H9 (cell line): ENCODE data around the gene APOM. TPM values are rescaled to one million over a fixed set of nuclear protein-coding genes. Genes with fewer than 3 reads are reported as not detected.

Experiments used
- DNase-seq: peaks from one replicate; pipeline ENCODE4 v3.0.0-alpha.2; 2017
- H2AFZ ChIP-seq: one replicate; pipeline ENCODE4 v1.6.1; 2013; ENCODE audit warnings: mild to moderate bottlenecking, low read length, control low read depth, moderate library complexity
- H2AK5ac ChIP-seq: 2 replicates; pipeline ENCODE4 v1.6.1; 2013; ENCODE audit warnings: low read length, control low read depth, mixed read lengths; ENCODE audit not compliant: insufficient read length
- H2BK120ac ChIP-seq: one replicate; pipeline ENCODE4 v1.6.1; 2013; ENCODE audit warnings: low read depth, mild to moderate bottlenecking, low read length, control low read depth, inconsistent platforms; ENCODE audit not compliant: poor library complexity, severe bottlenecking
- H2BK12ac ChIP-seq: 2 replicates; pipeline ENCODE4 v1.6.1; 2013; ENCODE audit warnings: low read length, control low read depth, mixed read lengths, low read depth; ENCODE audit not compliant: insufficient read length
- H2BK15ac ChIP-seq: 2 replicates; pipeline ENCODE4 v1.6.1; 2013; ENCODE audit warnings: low read depth, low read length, control low read depth
- H2BK20ac ChIP-seq: one replicate; pipeline ENCODE4 v1.6.1; 2013; ENCODE audit warnings: low read depth, mild to moderate bottlenecking, low read length, control low read depth, inconsistent platforms; ENCODE audit not compliant: poor library complexity, severe bottlenecking
- H2BK5ac ChIP-seq: 2 replicates; pipeline ENCODE4 v1.6.1; 2013; ENCODE audit warnings: low read length, control low read depth, mixed read lengths; ENCODE audit not compliant: insufficient read length
- H3K14ac ChIP-seq: 2 replicates; pipeline ENCODE4 v1.6.1; 2013; ENCODE audit warnings: low read length, control low read depth; ENCODE audit not compliant: insufficient read depth
- H3K18ac ChIP-seq: 2 replicates; pipeline ENCODE4 v1.6.1; 2013; ENCODE audit warnings: low read depth, mild to moderate bottlenecking, mixed read lengths, low read length, control low read depth; ENCODE audit not compliant: insufficient read length
- H3K23ac ChIP-seq: 2 replicates; pipeline ENCODE4 v1.6.1; 2013; ENCODE audit warnings: low read length, control low read depth, mixed read lengths, low read depth; ENCODE audit not compliant: insufficient read length
- H3K23me2 ChIP-seq: 2 replicates; pipeline ENCODE4 v1.6.1; 2013; ENCODE audit warnings: low read depth, mild to moderate bottlenecking, mixed read lengths, low read length, control low read depth; ENCODE audit not compliant: insufficient read length, poor library complexity, severe bottlenecking
- H3K27ac ChIP-seq: 2 replicates; pipeline ENCODE4 v1.5.1; 2013; ENCODE audit warnings: low read length, control low read depth, mixed read lengths, low read depth; ENCODE audit not compliant: insufficient read length
- H3K27me3 ChIP-seq: 2 replicates; pipeline ENCODE4 v1.6.1; 2013; ENCODE audit warnings: low read length, control low read depth, inconsistent platforms; ENCODE audit not compliant: insufficient read depth
- H3K4ac ChIP-seq: 2 replicates; pipeline ENCODE4 v1.6.1; 2013; ENCODE audit warnings: low read depth, mild to moderate bottlenecking, control low read depth, inconsistent platforms, low read length, moderate library complexity
- H3K4me1 ChIP-seq: 2 replicates; pipeline ENCODE4 v1.6.1; 2013; ENCODE audit warnings: low read length, control low read depth, inconsistent platforms; ENCODE audit not compliant: insufficient read depth
- H3K4me2 ChIP-seq: 2 replicates; pipeline ENCODE4 v1.6.1; 2013; ENCODE audit warnings: low read length, control low read depth, mixed read lengths; ENCODE audit not compliant: insufficient read length, insufficient read depth
- H3K56ac ChIP-seq: 2 replicates; pipeline ENCODE4 v1.6.1; 2013; ENCODE audit warnings: low read depth, mild to moderate bottlenecking, mixed read lengths, low read length, control low read depth; ENCODE audit not compliant: insufficient read length
- H3K79me1 ChIP-seq: 2 replicates; pipeline ENCODE4 v1.6.1; 2013; ENCODE audit warnings: low read depth, mild to moderate bottlenecking, moderate library complexity, low read length, control low read depth, inconsistent platforms; ENCODE audit not compliant: insufficient read depth, poor library complexity, severe bottlenecking
- H3K79me2 ChIP-seq: 2 replicates; pipeline ENCODE4 v1.6.1; 2013; ENCODE audit warnings: low read length, control low read depth, inconsistent platforms; ENCODE audit not compliant: insufficient read depth
- H3K9ac ChIP-seq: 2 replicates; pipeline ENCODE4 v1.6.1; 2013; ENCODE audit warnings: low read length, control low read depth, mixed read lengths; ENCODE audit not compliant: insufficient read length; ENCODE audit errors: extremely low read depth
- H3K9me3 ChIP-seq: one replicate; pipeline ENCODE4 v1.6.1; 2013; ENCODE audit warnings: low read depth, low read length, inconsistent platforms; ENCODE audit not compliant: control insufficient read depth
- H3T11ph ChIP-seq: one replicate; pipeline ENCODE4 v1.6.1; 2013; ENCODE audit warnings: mild to moderate bottlenecking, low read length, control low read depth, inconsistent platforms
- H4K20me1 ChIP-seq: one replicate; pipeline ENCODE4 v1.6.1; 2013; ENCODE audit not compliant: control insufficient read depth, insufficient read length, insufficient read depth
- H4K5ac ChIP-seq: 2 replicates; pipeline ENCODE4 v1.6.1; 2013; ENCODE audit warnings: low read depth, mild to moderate bottlenecking, mixed read lengths, low read length, control low read depth; ENCODE audit not compliant: insufficient read length
- H4K8ac ChIP-seq: replicated peaks from 2 replicates; pipeline ENCODE4 v1.6.1; 2013; ENCODE audit warnings: low read length, control low read depth, mixed read lengths, low read depth; ENCODE audit not compliant: insufficient read length
- H4K91ac ChIP-seq: 2 replicates; pipeline ENCODE4 v1.6.1; 2013; ENCODE audit warnings: low read depth, mild to moderate bottlenecking, moderate library complexity, mixed read lengths, low read length, control low read depth; ENCODE audit not compliant: insufficient read length
- H3K27ac Mint-ChIP-seq, 3 experiments: 2 replicates in 2 of 3; 3 replicates in 1 of 3; pipeline ENCODE4 v1.8.0; 2020 to 2021; ENCODE audit warnings: mixed read lengths in 3 of 3, mild to moderate bottlenecking in 1 of 3, moderate library complexity in 1 of 3
- H3K27me3 Mint-ChIP-seq: 2 replicates; pipeline ENCODE4 v1.8.0; 2021; ENCODE audit warnings: low read depth, mild to moderate bottlenecking, moderate library complexity, mixed read lengths
- H3K36me3 Mint-ChIP-seq, 3 experiments: 2 replicates in 2 of 3; 3 replicates in 1 of 3; pipeline ENCODE4 v1.8.0; 2020 to 2021; ENCODE audit warnings: low read depth in 3 of 3, mixed read lengths in 3 of 3; ENCODE audit not compliant: insufficient read depth in 1 of 3
- H3K4me1 Mint-ChIP-seq, 2 experiments: 2 replicates each; pipeline ENCODE4 v1.8.0; 2020; ENCODE audit warnings: mixed read lengths in 2 of 2
- H3K4me3 Mint-ChIP-seq, 2 experiments: 2 replicates in 1 of 2; 3 replicates in 1 of 2; pipeline ENCODE4 v1.8.0; 2020 to 2021; ENCODE audit warnings: mild to moderate bottlenecking in 2 of 2, mixed read lengths in 2 of 2, moderate library complexity in 1 of 2
- H3K9me3 Mint-ChIP-seq, 2 experiments: 2 replicates in 1 of 2; 3 replicates in 1 of 2; pipeline ENCODE4 v1.8.0; 2020; ENCODE audit warnings: mild to moderate bottlenecking in 2 of 2, mixed read lengths in 2 of 2, moderate library complexity in 1 of 2
- CTCF ChIP-seq: fragments of 200-600 bp; sonication (generic); conservative IDR thresholded peaks from 3 replicates; pipeline ENCODE4 v1.8.0; 2021; ENCODE audit warnings: antibody characterized with exemption, mild to moderate bottlenecking
- WGBS: extraction: QIAGEN DNeasy Blood & Tissue Kit; methylation state at CpG from one replicate; pipeline ENCODE4 v1.1.7; 2013; ENCODE audit warnings: missing lambda C conversion rate, low lambda C conversion rate, mixed read lengths; ENCODE audit not compliant: insufficient read length; ENCODE audit errors: extremely low coverage; 5-methylcytosine and 5-hydroxymethylcytosine counted together
- total RNA-seq: library from RNA; stranded (reverse); gene quantifications from 2 replicates; pipeline ENCODE4 v1.2.1, GENCODE V29; 2021

APOM gene
- total RNA-seq, 1 experiment from 2014 or later = 3.6 TPM

- H4K5ac ChIP-seq = no peak overlapping the region
- H2BK15ac ChIP-seq = no peak overlapping the region
- no peak overlapping the region for H2BK5ac ChIP-seq
- H3K27me3 ChIP-seq = no peaks in the 10 kb centered on the region
- no peak overlapping the region for H2BK12ac ChIP-seq
- H3K79me2 ChIP-seq = no peaks in the 10 kb centered on the region
- H3T11ph ChIP-seq = no peak overlapping the region
- H2AK5ac ChIP-seq = no peak overlapping the region
- no peak overlapping the region for H3K4ac ChIP-seq
- no peak overlapping the region for H3K18ac ChIP-seq
- DNase-seq = no peak
- H2AFZ ChIP-seq = no peak overlapping the region
- H3K79me1 ChIP-seq = no peaks in the 10 kb centered on the region
- no peak overlapping the region for H2BK120ac ChIP-seq
- H3K4me2 ChIP-seq = no peak overlapping the region
- WGBS = no CpG with 5 or more reads among the region's 8 CpGs
- no peak overlapping the region for H3K14ac ChIP-seq
- H3K23me2 ChIP-seq = no peaks in the 10 kb centered on the region
- H3K23ac ChIP-seq = no peak overlapping the region
- no peak for TF ChIP-seq CTCF
- no peak overlapping the region for H3K27ac ChIP-seq
- H3K4me1 ChIP-seq = peaks cover under 1% of the 10 kb centered on the region; the same call in 1 of the 2 replicates
- H4K91ac ChIP-seq = no peak overlapping the region
- Mint-ChIP-seq H3K36me3 (no peaks in the 10 kb centered on the region), H3K27ac (no peak overlapping the region), H3K9me3 (no peaks in the 10 kb centered on the region), H3K4me1 (peaks cover 6 to 11% of the 10 kb centered on the region in 2 experiments), H3K4me3 (no peak overlapping the region; a peak in 1 of 5 replicates), H3K27me3 (no peaks in the 10 kb centered on the region)
- no peak overlapping the region for H3K9ac ChIP-seq
- no peak overlapping the region for H4K8ac ChIP-seq
- H4K20me1 ChIP-seq = no peaks in the 10 kb centered on the region
- no peak overlapping the region for H2BK20ac ChIP-seq
- H3K9me3 ChIP-seq = no peaks in the 10 kb centered on the region
- no peak overlapping the region for H3K56ac ChIP-seq
Observed at GRCh38 chr6:31609519-31610406, 45.9 kb upstream of the APOM start.
